Medulla oblongata (tissue), 1 donor: Measurements from ENCODE around the gene AZU1.
"Not testable (repeated sequence)": the region's sequence is repeated elsewhere in the genome, so short reads cannot be mapped to it uniquely, and the experiment has no call there.

Experiments used
- DNase-seq: peaks from one replicate; pipeline ENCODE4 v3.0.0-alpha.2; 2015; ENCODE audit errors: extremely low spot score

AZU1 gene

DNA sequence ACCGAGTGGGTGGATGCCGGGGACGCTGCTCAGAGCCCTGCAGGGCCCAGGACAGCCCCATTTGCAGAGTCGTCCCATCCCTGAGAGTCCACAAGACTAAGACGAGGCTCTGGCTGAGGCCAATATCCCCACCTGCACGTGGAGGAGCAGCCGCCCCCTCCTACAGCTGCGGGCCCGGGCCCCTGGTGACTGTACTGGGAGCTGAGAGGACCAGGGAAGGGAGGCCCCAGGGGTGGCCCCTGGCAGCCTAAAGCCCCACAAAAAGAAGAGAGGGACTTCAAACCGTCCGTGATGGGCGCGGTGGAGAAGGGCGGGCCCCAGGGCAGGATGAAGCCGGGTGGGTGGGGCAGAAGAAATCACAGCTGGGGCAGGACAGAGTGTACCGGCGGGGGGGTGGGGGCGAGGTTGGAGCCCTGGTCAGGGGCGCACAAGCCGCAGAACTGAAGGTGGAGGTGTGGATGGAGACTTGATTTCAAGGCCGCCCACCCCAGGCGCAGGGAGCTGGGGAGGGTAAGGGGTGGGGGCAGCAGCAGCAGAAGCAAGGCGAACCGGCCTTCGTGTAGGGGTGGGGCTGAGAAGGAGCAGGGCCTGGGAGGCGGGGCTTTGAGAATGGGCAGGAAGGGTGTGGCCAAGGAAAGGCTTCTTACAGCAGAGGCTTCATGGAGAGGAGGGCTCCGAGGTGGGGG, 44.8 kb downstream of the AZU1 start:
- no peak for DNase-seq

DNA sequence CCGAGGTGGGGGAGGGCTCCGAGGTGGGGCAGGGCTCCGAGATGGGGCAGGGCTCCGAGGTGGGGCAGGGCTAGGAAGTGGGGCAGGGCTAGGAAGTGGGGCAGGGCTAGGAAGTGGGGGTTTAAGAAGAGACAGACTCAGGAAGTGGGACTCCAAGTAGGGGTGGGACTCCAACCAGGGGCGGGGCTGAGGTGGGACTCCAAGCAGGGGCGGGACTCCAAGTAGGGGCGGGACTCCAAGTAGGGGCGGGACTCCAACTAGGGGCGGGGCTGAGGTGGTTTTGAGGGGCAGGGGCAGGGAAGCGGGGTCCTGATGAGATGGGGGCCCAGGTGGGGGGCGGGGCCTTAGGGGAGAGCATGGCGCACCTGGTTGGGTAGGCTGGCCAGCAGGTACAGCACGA, 45.4 kb downstream of the AZU1 start:
- no peak for DNase-seq

DNA sequence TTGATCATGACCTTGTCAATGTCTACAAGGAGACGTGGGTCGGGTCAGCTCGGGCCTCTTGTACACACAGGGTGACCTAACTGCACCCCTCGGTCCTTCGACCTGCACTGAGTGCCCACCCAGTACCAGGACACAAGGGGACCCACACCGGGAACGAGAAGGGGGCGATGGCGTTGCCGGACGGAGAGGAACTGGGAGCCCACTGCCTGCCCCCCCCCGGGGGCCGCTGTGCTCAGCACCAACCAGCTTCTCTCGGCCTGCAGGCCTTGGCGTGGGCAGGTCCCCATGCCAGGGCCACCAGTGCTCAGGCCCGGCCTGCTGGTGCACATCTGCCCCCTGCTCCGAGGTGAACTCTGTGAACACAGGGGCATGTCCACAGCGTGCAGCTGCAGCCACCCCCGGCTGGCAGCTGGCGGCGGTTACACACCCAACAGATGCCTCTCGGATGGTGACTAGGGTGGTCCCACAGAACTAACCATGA, 46.0 kb downstream of the AZU1 start:
- DNase-seq, result no peak

DNA sequence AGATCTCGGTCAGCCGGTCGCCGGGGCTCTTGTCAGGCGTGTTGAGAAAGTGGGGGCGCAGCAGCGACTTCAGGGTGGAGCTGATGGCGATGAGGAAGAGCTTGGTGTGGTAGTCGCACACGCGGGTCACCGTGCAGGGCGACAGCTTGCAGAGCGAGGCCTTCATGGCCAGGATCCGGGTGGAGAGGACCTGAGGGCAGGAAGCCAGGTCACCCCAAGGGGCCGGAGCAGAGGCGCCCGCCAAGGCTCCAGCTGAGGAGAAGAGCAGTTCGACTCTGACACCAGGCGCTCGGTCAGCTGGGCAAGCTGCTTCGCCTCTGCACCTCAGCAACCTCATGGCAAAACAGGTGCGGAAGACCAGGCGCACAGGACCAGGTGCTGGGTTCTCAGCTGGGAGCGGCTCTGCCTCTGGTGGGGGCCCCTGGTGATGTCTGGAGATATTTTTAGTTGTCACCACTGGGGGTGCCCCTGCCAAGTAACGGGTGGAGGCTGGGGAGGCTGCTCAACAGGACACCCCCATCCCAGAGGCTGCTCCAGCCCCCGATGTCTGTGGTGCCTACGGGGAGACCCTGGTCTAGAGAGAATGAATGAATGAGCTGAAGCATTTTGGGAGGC, 47.7 kb downstream of the AZU1 start:
- DNase-seq, result no peak

DNA sequence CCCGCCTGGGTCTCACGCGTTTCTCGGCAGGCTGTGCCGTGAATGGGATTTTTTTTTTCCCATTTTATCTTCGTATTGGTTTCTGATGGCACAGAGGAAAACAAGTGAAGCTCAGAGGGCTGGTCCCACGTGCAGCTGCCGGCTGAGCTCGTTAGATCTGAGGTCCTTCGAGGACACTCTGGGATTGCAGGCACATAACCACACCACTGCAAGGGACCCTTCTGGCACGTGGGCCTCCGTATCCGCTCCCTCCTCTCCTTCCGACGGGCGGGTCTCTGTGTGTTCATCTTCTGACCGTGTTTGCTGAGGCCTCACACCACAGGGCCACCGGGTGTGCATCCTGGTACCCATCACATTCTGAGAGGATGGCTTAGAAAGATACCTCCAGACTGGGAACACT, 48.5 kb downstream of the AZU1 start:
- no peak for DNase-seq

DNA sequence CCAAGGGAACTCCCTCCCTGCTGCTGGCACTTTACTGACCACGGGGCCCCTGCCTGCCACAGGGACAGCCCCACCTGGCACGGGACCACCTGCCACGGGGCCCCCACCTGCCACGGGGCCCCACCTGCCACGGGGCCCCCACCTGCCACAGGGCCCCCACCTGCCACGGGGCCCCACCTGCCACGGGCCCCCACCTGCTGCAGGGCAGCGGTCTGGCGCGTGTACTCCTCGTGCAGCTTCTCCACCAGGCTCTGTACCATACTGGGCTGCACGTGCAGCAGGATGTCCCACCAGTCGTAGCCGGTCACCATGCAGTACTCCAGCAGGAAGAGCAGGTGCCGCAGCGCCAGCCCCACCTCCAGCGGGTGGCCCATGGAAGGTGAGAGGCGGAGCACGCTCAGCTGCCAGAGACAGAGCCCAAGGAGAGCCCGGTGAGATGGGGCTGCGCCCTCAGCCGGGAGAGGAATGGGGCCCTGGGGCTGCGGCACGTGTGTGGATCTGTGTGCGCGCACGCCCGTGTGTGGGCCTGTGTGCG, 49.2 kb downstream of the AZU1 start:
- no peak for DNase-seq

DNA sequence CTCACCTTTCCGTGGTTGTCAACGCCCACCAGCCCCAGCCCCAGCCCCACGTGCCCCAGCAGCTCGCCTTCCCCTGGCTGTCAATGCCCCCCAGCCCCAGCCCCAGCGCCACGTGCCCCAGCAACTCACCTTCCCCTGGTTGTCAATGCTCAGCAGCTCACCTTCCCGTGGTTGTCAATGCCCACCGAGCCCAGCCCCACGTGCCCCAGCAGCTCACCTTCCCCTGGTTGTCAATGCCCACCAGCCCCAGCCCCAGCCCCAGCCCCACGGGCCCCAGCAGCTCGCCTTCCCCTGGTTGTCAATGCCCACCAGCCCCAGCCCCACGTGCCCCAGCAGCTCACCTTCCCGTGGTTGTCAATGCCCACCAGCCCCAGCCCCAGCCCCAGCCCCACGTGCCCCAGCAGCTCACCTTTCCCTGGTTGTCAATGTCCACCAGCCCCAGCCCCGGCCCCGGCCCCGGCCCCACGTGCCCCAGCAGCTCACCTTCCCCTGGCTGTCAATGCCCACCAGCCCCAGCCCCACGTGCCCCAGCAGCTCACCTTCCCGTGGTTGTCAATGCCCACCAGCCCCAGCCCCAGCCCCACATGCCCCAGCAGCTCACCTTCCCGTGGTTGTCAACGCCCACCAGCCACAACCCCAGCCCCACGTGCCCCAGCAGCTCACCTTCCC, 50.5 kb downstream of the AZU1 start:
- DNase-seq, result not testable (repeated sequence)

DNA sequence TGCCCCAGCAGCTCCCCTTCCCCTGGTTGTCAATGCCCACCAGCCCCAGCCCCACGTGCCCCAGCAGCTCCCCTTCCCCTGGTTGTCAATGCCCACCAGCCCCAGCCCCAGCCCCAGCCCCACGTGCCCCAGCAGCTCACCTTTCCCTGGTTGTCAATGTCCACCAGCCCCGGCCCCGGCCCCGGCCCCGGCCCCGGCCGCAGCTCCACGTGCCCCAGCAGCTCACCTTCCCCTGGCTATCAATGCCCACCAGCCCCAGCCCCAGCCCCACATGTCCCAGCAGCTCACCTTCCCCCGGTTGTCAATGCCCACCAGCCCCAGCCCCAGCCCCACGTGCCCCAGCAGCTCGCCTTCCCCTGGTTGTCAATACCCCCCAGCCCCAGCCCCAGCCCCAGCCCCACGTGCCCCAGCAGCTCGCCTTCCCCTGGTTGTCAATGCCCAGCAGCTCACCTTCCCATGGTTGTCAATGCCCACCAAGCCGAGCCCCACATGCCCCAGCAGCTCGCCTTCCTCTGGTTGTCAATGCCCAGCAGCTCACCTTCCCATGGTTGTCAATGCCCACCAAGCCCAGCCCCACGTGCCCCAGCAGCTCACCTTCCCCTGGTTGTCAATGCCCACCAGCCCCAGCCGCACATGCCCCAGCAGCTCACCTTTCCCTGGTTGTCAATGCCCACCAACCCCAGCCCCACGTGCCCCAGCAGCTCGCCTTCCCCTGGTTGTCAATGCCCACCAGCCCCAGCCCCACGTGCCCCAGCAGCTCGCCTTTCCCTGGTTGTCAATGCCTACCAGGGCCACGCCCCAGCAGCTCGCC, 51.3 kb downstream of the AZU1 start:
- DNase-seq, result not testable (repeated sequence)

DNA sequence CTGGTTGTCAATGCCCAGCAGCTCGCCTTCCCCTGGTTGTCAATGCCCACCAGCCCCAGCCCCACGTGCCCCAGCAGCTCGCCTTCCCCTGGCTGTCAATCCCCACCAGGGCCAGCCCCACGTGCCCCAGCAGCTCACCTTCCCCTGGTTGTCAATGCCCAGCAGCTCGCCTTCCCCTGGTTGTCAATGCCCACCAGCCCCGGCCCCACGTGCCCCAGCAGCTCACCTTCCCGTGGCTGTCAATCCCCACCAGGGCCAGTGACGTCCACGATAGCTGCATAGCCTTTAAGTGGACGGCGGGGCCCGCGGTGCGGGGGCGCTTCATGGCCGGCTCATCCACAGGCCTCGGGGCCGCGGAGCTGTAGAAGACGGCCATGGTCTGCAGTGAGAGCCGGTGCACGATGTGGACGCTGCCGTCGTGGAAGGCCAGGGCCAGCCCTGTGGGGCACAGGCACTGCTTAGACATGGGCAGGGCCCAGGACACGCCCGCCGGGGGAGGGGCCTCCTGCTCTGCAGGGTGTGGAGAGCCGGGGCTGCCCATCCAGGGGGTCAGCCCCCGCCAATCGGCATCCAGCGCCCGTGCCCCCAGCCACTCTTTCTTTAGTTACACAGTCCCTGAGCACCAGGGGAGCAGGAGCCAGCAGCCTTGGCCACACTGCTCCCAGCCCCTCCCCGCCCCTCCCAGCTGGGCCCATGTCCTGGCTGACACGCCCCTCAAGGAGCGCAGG, 52.2 kb downstream of the AZU1 start:
- DNase-seq, result no peak
